ENCODE data around the gene TMEM63C.

DNA sequence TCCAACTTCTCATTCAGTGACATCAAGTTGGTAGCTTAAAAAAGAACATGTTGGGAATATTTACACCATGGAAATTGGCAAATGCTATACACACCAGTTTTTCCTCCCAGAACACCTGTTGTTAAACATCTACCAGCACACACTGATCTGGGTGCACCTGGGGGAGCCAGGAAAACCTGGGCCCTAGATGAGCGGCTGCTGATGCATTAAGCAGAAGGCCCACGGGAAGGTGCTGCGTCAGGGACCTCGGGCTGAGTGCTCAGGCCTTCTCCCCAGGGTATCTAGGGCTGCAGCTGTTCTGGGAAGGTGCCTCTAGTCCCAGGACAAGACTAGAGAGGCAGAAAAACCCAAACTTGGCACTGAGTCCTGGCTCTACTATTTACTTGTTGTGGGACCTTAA lies 92.2 kb downstream of the TMEM63C start:
- TF ChIP-seq TAF1 (IDR thresholded peaks at IDR 0.05; ENCODE audit: low read depth, low read length) (no peak), POLR2A (IDR thresholded peaks at IDR 0.05; ENCODE audit: low read depth, low read length) (no peak), POLR2AphosphoS5 (IDR thresholded peaks at IDR 0.05; ENCODE audit: low read depth, low read length) (no peak)
